SIG-M5 treated with dmso at 0.1 percent for 504 hours (cell line): Measurements from ENCODE around the gene RTRAF.
A peak's percentile ranks its signal among the peaks of the same experiment; 100 is the strongest.

Source experiments
- DNase-seq: peaks from one replicate; lab custom pipeline; 2025; ENCODE audit not compliant: unreplicated experiment; lab: John Stamatoyannopoulos, UW

Gene RTRAF

GRCh38 chr14:52020161-52020714 is 30.9 kb downstream of the RTRAF start:
- no peak for DNase-seq

GRCh38 chr14:52020866-52021717 is 31.7 kb downstream of the RTRAF start:
- no peak for DNase-seq

GRCh38 chr14:52021957-52022600 is 32.7 kb downstream of the RTRAF start:
- no peak for DNase-seq

GRCh38 chr14:52023518-52023917 is 34.2 kb downstream of the RTRAF start:
- DNase-seq, result no peak

GRCh38 chr14:52025310-52025709 is 36.0 kb downstream of the RTRAF start:
- DNase-seq, result no peak

GRCh38 chr14:52026017-52026660 is 36.8 kb downstream of the RTRAF start:
- DNase-seq, result no peak

GRCh38 chr14:52026901-52027300 is 37.6 kb downstream of the RTRAF start:
- no peak for DNase-seq

GRCh38 chr14:52029881-52030280 is 40.5 kb downstream of the RTRAF start:
- no peak for DNase-seq

GRCh38 chr14:52031781-52032180 is 42.4 kb downstream of the RTRAF start:
- DNase-seq, result no peak

GRCh38 chr14:52032204-52032801 is 43.0 kb downstream of the RTRAF start:
- no peak for DNase-seq

GRCh38 chr14:52033101-52033642 is 43.8 kb downstream of the RTRAF start:
- DNase-seq, result no peak

GRCh38 chr14:52039124-52039815 is 49.9 kb downstream of the RTRAF start:
- no peak for DNase-seq

GRCh38 chr14:52040598-52040997 is 51.3 kb downstream of the RTRAF start:
- no peak for DNase-seq

GRCh38 chr14:52042371-52043289 is 53.3 kb downstream of the RTRAF start:
- DNase-seq, result no peak

GRCh38 chr14:52043690-52044089 is 54.3 kb downstream of the RTRAF start:
- peak; percentile 6 for DNase-seq

GRCh38 chr14:52044791-52045522 is 55.6 kb downstream of the RTRAF start:
- no peak for DNase-seq

GRCh38 chr14:52046376-52046917 is 57.1 kb downstream of the RTRAF start:
- DNase-seq, result no peak

GRCh38 chr14:52048116-52048515 is 58.8 kb downstream of the RTRAF start:
- DNase-seq, result no peak
